Measurements from ENCODE around the gene CYP4F12.

CYP4F12 gene

DNA sequence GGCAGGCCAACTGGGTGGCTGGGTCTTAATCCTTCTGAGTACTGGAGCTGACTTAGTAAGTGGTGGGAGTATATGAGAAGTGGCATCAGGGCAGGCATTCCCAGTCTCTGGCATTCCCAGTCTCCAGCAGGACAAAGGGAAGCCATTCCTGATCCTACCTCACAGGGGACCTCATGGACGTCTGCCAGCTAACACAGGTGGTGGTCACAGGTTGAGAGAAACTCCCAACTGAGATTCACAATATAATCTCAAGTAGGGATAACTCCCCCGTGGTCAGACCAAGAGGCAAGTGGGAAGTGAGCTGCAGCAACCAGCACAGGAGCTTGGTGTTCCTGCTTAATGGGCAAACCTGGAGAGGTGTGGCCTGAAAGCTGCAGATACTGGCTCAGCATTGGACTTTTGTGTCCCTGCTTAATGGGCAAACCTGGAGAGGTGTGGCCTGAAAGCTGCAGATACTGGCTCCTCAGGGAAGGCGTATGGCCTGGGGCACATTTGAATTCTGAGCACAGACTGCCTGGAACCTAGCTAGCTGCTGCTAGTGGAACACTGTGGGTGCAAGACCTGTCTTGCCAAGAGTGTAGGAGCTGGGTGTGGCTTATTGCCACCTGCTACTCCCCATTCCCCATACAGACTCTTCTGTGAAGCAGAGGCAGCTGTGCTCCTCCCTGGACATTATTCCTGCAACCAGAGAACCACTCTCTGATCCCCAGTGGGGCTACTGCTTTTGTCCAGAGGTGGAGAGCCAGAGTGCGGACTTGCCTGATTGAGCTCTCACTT is 29.1 kb downstream of the CYP4F12 start:
- DNase-seq (ENCODE audit: low read depth in 1 of 2, low spot score in 1 of 2), result no peak

DNA sequence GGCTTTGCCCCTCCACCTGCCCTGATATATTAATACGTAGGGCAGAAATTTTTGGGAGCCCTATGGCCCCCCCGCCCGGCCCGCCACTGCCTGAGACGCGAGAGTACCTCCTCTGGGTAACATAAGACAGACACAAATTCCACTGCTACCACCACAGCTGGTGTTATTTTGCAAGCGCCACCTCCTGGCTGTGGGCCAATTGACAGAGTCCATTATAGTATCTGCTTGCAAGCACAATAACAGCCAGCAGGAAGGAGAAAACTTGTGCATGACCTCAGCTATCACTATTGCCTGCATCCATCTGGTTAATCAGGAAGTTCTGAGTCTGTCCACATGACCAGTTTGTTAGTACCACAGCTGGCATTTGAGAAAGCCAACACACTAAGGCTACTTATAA is 29.6 kb downstream of the CYP4F12 start:
- DNase-seq (ENCODE audit: low read depth in 1 of 2, low spot score in 1 of 2), result no peak

DNA sequence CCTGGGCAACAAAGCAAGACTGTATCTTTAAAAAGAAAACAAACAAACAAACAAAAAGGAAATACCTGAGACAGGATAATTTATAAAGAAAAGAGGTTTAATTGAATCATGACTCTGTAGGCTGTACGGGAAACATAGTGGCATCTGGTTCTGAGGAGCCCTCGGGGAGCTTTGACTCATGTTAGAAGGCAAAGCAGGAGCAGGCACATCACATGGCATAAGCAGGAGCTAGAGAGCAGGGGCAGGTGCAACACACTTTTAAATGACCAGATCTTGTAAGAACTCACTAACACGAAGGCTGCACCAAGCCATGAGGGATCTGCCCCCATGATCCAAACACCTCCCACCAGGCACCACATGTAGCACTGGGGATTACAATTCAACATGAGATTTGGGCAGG is 41.8 kb downstream of the CYP4F12 start:
- DNase-seq (ENCODE audit: low read depth in 1 of 2, low spot score in 1 of 2), result no peak

DNA sequence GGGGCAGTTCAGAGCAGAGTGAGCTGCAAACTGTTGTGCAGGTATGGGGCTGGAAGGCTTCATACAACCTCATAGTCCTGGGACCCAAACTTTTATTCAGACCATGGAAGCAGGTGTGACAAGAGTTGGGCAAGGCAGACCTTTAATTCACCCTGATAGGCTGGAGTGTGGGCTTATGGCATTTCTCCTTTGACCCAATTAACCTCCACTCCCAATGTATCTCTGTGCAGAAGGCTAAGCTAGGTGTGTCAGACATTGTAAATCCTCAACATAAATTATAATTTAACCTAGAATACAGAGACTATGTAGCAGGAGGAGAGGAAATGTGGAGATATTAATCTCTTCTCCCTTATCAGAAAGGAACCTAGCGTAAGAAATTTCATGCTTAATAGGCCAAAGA is 42.8 kb downstream of the CYP4F12 start:
- DNase-seq (ENCODE audit: low read depth in 1 of 2, low spot score in 1 of 2), result no peak

DNA sequence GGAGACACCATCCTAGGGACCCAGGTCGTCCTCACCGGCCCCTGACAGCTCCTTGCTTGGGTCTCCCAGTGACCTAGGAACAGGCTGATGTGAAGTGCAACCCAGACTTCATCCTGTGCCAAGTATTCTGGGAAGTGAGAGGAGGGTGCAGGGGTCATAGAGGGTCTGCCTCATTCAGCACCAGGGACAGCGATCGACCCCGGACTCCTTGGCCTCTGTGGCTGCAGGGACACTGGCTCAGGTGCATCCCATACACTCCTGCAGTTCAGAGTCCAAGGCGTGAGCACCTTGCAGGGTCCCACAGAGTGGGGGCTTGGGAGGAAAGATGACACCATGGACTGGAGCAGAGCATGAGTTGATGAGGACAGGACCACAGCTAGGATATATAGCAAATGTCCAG is 44.9 kb downstream of the CYP4F12 start:
- DNase-seq (ENCODE audit: low read depth in 1 of 2, low spot score in 1 of 2), result no peak

DNA sequence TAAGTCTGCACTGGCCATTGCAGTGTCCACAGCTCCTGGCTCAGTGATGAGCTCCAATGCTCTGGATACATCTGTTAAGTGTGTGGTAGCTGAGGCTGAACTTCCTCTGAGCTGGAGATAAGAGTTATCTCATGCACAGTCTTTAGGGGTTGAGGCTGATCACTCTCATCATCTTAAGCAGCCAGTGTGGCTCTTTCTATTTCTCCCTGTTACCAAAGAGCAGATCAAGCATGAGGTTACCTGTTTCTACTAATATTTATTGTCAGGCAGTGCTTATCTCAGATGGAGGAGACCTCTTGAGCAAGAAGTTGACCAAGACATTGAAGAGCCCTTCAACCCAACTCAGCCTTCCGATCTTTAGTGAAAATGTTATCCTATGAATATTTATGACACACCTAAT is 48.4 kb downstream of the CYP4F12 start:
- no peak for DNase-seq (ENCODE audit: low read depth in 1 of 2, low spot score in 1 of 2)

DNA sequence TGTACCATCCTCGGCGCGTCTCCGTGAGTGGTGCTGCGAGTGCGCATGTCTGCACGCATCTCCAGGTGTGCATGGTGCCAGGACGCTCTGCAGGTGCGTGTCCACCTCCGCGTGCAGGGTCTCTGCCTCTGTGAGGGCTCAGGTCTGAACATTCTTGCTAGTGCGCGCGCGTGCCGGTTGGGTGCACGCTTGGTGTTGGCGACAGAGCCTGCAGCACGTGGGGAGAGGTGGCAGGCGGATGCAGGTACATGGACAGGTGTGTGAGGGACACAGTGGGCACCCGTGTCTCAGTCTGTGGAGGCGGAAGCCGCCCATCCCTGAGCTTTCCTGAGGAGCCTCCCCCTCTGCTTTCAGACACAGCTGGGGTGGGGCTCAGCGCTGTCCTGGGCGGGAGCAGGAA is 50.1 kb downstream of the CYP4F12 start:
- DNase-seq (ENCODE audit: low read depth in 1 of 2, low spot score in 1 of 2), result no peak

DNA sequence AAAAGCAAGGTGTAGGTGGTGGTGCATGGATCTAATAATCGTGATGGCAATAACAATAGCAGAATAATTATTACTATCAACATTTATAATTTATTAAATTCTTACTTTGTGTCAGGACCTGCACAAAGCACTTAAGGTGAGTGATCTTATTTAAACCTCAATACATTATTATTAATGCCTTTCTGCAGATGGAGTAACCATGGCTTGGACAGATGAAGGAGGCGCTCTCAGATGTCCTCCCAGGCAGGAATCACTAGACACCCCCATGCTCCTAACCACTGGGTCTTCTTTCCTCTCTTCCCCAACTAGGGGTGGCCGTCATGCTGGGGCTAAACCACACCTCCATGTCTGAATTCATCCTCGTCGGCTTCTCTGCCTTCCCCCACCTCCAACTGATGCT is 54.8 kb downstream of the CYP4F12 start, which contains the start of gene OR10H2:
OR10H2 (plus strand) TSS at position 301 of the 400 bp plus-strand sequence; CDS start at position 321, 20 bp downstream.
- no peak for DNase-seq (ENCODE audit: low read depth in 1 of 2, low spot score in 1 of 2)

DNA sequence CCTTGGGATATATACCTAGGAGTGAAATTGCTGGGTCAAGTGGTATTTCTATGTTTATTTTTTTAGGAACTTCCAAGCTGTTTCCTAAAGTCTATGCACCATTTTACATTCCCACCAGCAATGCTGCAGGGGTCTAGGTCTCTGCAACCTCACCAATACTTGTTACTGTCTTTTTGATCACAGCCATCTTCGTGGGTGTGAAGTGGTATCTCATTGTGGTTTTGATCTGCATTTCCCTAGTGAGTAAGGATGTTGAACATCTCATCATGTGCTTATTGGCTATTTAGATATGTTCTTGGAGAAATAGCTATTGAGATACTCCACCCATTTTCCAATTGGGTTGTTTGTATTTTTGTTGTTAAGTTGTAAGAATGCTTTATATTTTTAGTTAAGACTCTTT is 57.7 kb downstream of the CYP4F12 start:
- DNase-seq (ENCODE audit: low read depth in 1 of 2, low spot score in 1 of 2), result no peak

DNA sequence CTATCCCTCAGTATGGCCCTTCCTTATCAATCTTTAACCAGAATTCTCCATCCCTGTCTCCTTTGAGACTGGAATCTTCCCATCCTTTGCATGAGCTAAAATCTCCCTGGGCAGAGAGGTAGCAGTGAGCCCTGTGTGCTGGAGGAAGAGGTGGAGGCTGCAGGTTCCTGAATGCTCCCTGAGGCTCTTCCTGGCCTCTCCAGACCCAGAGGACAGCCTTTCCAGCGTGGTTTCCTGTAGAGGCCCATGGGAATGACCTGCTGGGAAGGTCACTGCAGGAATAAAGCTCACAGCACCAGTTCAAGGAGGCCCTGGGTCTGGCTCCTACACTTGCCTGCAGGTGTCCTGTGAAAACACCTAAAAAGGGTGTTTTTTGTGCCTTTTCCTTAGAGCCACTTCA is 59.5 kb downstream of the CYP4F12 start:
- DNase-seq (ENCODE audit: low read depth in 1 of 2, low spot score in 1 of 2), result no peak

DNA sequence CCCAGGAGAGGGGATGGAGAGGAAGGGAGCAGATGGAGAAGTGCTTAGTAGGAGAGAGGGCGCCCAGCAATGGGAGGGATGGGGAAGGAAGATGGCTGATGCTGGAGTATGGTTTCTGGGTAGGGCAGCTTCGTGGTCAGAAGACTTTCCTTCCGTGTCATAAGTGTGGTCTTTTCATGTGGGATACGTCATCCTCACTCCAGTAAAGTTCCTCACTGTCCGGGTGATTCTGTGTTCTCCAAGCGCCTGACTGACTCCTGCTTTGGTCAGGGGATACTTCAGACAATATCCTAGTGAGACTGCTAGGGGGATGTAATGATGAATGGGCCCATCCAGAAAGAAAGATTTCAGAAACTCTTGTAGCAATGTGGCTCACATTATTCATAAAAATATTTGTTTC is 61.0 kb downstream of the CYP4F12 start:
- no peak for DNase-seq (ENCODE audit: low read depth in 1 of 2, low spot score in 1 of 2)

DNA sequence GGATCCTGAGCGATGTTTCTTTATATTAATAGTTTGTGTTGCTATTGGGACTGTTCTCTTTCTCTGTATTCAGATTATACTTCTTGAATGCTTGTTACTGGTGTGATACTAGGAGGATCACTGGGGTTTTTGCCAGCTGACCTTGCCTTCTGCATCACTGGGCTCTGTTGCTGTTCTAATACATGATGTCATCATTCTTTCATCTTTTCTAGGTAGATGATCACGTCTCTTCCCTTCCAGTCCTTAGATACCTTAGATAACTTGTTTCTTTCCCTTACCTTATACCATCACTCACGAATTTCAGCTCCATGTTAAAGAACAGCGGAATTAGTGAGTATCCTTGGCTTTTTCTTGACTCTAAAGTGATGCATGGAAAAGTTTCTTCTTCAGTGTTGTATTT is 64.8 kb downstream of the CYP4F12 start, which contains the start of gene OR10H3:
OR10H3 (plus strand) TSS at position 264 of the 400 bp plus-strand sequence. CDS start 3,408 bp downstream, outside the sequence.
- DNase-seq (ENCODE audit: low read depth in 1 of 2, low spot score in 1 of 2), result no peak

DNA sequence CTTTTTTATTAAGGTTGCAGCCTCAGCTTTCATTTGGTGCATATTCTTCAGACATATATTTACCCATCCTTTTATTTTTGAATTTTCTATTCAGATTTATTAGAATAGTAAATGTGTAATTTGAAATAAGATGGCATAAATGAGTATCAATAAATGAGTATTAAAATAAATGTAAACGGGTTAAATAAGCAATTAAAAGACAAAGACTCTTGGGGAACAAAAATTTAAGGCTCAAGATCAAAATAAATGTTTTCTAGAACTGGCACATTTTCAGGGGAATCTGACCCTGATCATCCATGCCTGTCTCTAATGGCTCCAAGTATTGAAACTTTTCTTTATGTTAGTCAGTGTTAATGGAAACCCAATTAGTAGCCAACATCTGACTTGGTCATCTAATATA is 67.9 kb downstream of the CYP4F12 start:
- no peak for DNase-seq (ENCODE audit: low read depth in 1 of 2, low spot score in 1 of 2)
